Transverse colon (tissue), 4 donors: ENCODE results near the gene STAC. TPM values are rescaled to one million over a fixed set of nuclear protein-coding genes. Genes with fewer than 3 reads are reported as not detected.

Experiments
- DNase-seq: peaks from one replicate; pipeline ENCODE4 v3.0.0-alpha.2; 2019
- H3K27ac ChIP-seq, 4 donors: fragments of 200-600 bp; sonication (generic); 2 replicates each; pipeline ENCODE4 v1.5.1; 2016 to 2018; ENCODE audit warnings: inconsistent platforms in 4 of 4
- H3K27me3 ChIP-seq: fragments of 200-600 bp; sonication (generic); 2 replicates; pipeline ENCODE4 v1.5.1; 2017; ENCODE audit warnings: inconsistent platforms
- H3K36me3 ChIP-seq, 4 donors: fragments of 200-600 bp; sonication (generic); 2 replicates each; pipeline ENCODE4 v1.5.1; 2017 to 2019; ENCODE audit warnings: inconsistent platforms in 4 of 4
- H3K4me1 ChIP-seq, 4 donors: fragments of 200-600 bp; sonication (generic); 2 replicates each; pipeline ENCODE4 v1.5.1; 2017 to 2020; ENCODE audit warnings: inconsistent platforms in 4 of 4
- H3K4me3 ChIP-seq, 4 donors: fragments of 200-600 bp; sonication (generic); 1 replicate in 1 of 4; 2 replicates in 3 of 4; pipeline versions ENCODE4 v1.5.1 to v1.6.1; 2017 to 2019; ENCODE audit warnings: inconsistent platforms in 4 of 4
- H3K9me3 ChIP-seq, 2 donors: fragments of 200-600 bp; sonication (generic); 2 replicates each; pipeline ENCODE4 v1.5.1; 2017 to 2019; ENCODE audit warnings: inconsistent platforms in 2 of 2
- EP300 ChIP-seq: sonication (generic); formaldehyde crosslinking; IDR thresholded peaks from one replicate; pipeline ENCODE4 v1.6.1; 2017; ENCODE audit warnings: antibody characterized with exemption, low read depth
- POLR2A ChIP-seq: fragments of 450-650 bp; IDR thresholded peaks from one replicate; pipeline ENCODE4 v1.6.1; 2016; ENCODE audit warnings: antibody characterized with exemption, mild to moderate bottlenecking, moderate library complexity
- POLR2AphosphoS5 ChIP-seq, 3 donors: sonication (generic); formaldehyde crosslinking; IDR thresholded peaks; one replicate each; pipeline ENCODE4 v1.6.1; 2016; ENCODE audit warnings: antibody characterized with exemption in 3 of 3
- WGBS, 2 donors: methylation state at CpG; one replicate each; pipeline ENCODE4 v1.1.5; 2018; ENCODE audit warnings: low coverage in 1 of 2; 5-methylcytosine and 5-hydroxymethylcytosine counted together
- in situ Hi-C, 4 donors: fragments of 200-750 bp; cut with MboI; loops; one replicate each; pipeline versions ENCODE4 v1.15.0 to v1.15.1; 2017; ENCODE audit warnings: low sequenced_read_pairs in 3 of 4, low pct_ligation_motif_present in 1 of 4, low pct_unique_long_range_greater_than_20kb in 1 of 4
- intact Hi-C: fragments of 100-400 bp; cut with DNase I; formaldehyde crosslinking; loops from one replicate; pipeline ENCODE4 v1.15.1; 2023; ENCODE audit warnings: low total_unique reads
- total RNA-seq, 4 donors: library from RNA; depleted of rRNA; stranded (reverse); fragments of >200 nt; gene quantifications; one replicate each; pipeline ENCODE4 v1.1.0, GENCODE V29; 2016
- TF ChIP-seq, protein P1 (sequence below), 5 experiments: fragments of 200-600 bp in 3 of 5; fragments of 450-650 bp in 2 of 5; sonication (generic) in 3 of 5; IDR thresholded peaks; 1 replicate in 2 of 5; 2 replicates in 3 of 5; pipeline ENCODE4 v1.5.1; 2016 to 2017; ENCODE audit warnings: antibody characterized with exemption in 5 of 5, inconsistent platforms in 3 of 5, mild to moderate bottlenecking in 2 of 5, moderate library complexity in 1 of 5

The STAC gene
- total RNA-seq, 4 donors from 2014 or later = 1.3 to 3.5 TPM; not detected in 2

GRCh38 chr3:36476286-36476942 lies 96.1 kb downstream of the STAC start:
- H3K27ac ChIP-seq = no peak overlapping the region
- in situ Hi-C loops (no loop called here), intact Hi-C loops (no loop called here)
- H3K9me3 ChIP-seq = no peaks in the 10 kb centered on the region
- no peaks in the 10 kb centered on the region for H3K36me3 ChIP-seq
- no peaks in the 10 kb centered on the region for H3K27me3 ChIP-seq
- no peak for DNase-seq
- no peak for TF ChIP-seq POLR2A
- no peak for TF ChIP-seq POLR2AphosphoS5 (IDR thresholded peaks at IDR 0.05)
- TF ChIP-seq, protein P1, sequence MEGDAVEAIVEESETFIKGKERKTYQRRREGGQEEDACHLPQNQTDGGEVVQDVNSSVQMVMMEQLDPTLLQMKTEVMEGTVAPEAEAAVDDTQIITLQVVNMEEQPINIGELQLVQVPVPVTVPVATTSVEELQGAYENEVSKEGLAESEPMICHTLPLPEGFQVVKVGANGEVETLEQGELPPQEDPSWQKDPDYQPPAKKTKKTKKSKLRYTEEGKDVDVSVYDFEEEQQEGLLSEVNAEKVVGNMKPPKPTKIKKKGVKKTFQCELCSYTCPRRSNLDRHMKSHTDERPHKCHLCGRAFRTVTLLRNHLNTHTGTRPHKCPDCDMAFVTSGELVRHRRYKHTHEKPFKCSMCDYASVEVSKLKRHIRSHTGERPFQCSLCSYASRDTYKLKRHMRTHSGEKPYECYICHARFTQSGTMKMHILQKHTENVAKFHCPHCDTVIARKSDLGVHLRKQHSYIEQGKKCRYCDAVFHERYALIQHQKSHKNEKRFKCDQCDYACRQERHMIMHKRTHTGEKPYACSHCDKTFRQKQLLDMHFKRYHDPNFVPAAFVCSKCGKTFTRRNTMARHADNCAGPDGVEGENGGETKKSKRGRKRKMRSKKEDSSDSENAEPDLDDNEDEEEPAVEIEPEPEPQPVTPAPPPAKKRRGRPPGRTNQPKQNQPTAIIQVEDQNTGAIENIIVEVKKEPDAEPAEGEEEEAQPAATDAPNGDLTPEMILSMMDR (IDR thresholded peaks at IDR 0.05) = no peak
- TF ChIP-seq EP300 = no peak
- no peak overlapping the region for H3K4me3 ChIP-seq
- H3K4me1 ChIP-seq = no peaks in the 10 kb centered on the region
- WGBS, 2 donors = 54 to 65% methylated on average over 5 to 6 of the region's 6 CpGs

- Histone ChIP-seq H3K27me3 (no peaks in the 10 kb centered on the region), H3K4me1 (no peaks in the 10 kb centered on the region), H3K27ac (no peak overlapping the region), H3K36me3 (no peaks in the 10 kb centered on the region), H3K9me3 (no peaks in the 10 kb centered on the region), H3K4me3 (no peak overlapping the region)
- TF ChIP-seq POLR2AphosphoS5 (IDR thresholded peaks at IDR 0.05) (no peak), EP300 (no peak), POLR2A (no peak)
- TF ChIP-seq, protein P1 (IDR thresholded peaks at IDR 0.05) = no peak
- in situ Hi-C loops (no loop called here), intact Hi-C loops (no loop called here)
- no peak for DNase-seq
- 78 to 93% methylated on average over 7 of the region's 7 CpGs for WGBS, 2 donors
These were observed 97.4 kb downstream of the STAC start for GRCh38 chr3:36477655-36478054.

DNA sequence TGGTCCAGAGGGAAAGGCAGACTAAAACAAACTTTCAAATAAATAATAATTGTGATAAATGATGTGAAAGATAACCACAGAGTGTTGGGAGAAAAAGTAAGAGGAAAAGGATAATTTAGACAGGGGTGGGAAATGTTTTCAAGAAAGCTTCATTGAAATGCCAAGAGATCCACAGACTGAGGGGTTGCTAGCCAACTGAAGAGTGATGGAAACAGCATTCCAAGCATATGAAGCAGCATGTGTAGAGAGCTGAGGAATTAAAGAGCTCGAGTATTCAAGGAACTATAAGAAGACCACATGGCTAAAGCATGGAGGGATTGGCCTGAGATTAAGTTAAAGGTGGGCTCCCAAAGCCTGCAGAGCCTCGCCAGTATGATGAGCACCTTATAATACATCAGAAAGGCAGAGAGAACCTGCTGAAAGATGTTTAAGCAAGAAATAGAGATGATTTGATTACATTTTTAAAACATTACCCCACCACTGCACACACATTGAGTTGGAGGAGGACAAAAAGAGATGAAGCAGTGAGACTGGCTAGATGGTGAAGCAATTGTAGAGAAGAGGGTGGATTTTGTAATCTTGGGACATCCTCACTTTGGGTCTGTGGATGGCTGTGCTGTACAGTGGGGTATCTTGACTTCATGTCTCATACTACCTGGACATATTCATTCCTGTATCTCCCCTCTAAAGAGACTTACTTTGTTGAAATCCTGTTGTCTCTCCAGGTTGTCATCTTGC lies 100.8 kb downstream of the STAC start:
- H3K9me3 ChIP-seq = no peaks in the 10 kb centered on the region
- 29 to 44% methylated on average over 2 of the region's 2 CpGs for WGBS, 2 donors
- no peak overlapping the region for H3K4me3 ChIP-seq
- no peak overlapping the region for H3K27ac ChIP-seq
- H3K36me3 ChIP-seq = no peaks in the 10 kb centered on the region
- intact Hi-C loops (no loop called here), in situ Hi-C loops (no loop called here)
- DNase-seq = no peak
- H3K4me1 ChIP-seq = no peaks in the 10 kb centered on the region
- no peaks in the 10 kb centered on the region for H3K27me3 ChIP-seq
- TF ChIP-seq EP300 (no peak), POLR2AphosphoS5 (IDR thresholded peaks at IDR 0.05) (no peak), POLR2A (no peak)
- TF ChIP-seq, protein P1 (IDR thresholded peaks at IDR 0.05) = no peak

DNA sequence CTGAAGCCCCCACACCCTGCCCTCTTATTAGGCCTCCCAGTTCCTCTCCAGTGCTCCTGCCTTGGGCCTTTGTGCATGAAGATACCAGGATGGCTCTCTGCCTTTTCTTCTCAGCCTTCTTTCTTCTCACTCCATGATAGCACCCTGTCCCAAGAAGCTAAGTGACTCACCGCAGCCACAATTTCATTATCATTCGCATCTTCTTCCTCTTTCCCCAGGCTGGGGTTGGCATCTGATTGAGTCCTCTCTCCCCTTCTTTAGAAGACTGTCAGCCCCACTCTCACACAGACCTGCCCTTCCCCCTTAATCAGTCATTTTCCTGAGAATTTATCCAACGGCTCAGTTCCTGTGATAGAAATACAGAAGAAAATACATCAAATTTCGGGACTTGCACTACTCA lies 102.0 kb downstream of the STAC start:
- no peak for TF ChIP-seq EP300
- no peak for TF ChIP-seq POLR2AphosphoS5 (IDR thresholded peaks at IDR 0.05)
- no peak for TF ChIP-seq POLR2A
- TF ChIP-seq, protein P1 (IDR thresholded peaks at IDR 0.05) = no peak
- H3K4me1 ChIP-seq = no peaks in the 10 kb centered on the region
- no peak for DNase-seq
- H3K36me3 ChIP-seq = no peaks in the 10 kb centered on the region
- H3K27me3 ChIP-seq = no peaks in the 10 kb centered on the region
- in situ Hi-C loops = no loop called here
- H3K27ac ChIP-seq = no peak overlapping the region
- H3K9me3 ChIP-seq = no peaks in the 10 kb centered on the region
- H3K4me3 ChIP-seq = no peak overlapping the region
- intact Hi-C loops = no loop called here
- WGBS, 2 donors = 70 to 77% methylated on average over 4 of the region's 4 CpGs
